K562 (cell line): Measurements from ENCODE around the gene PKD1L1. TPM values are rescaled to one million over a fixed set of nuclear protein-coding genes. Genes with fewer than 3 reads are reported as not detected.
A peak's percentile ranks its signal among the peaks of the same experiment; 100 is the strongest.

Source experiments
- ADNP ChIP-seq: fragments of 200-800 bp; sonication (Bioruptor generic); IDR thresholded peaks from 2 replicates; pipeline ENCODE4 v1.6.1; 2016; ENCODE audit warnings: missing genetic modification characterization, missing compliant biosample characterization
- BCL6 ChIP-seq: fragments of 250-450 bp; sonication (Bioruptor Pico); IDR thresholded peaks from 2 replicates; pipeline ENCODE4 v1.4.0; 2020
- BDP1 ChIP-seq: IDR thresholded peaks from 3 replicates; pipeline ENCODE4 v1.6.1; 2011; ENCODE audit not compliant: insufficient read length, insufficient read depth
- CHCHD3 ChIP-seq: fragments of 250-450 bp; sonication (Bioruptor Pico); IDR thresholded peaks from 2 replicates; pipeline ENCODE4 v2.1.2; 2022; ENCODE audit warnings: mild to moderate bottlenecking
- ELF2 ChIP-seq: fragments of 250-450 bp; sonication (Bioruptor Pico); IDR thresholded peaks from 2 replicates; pipeline ENCODE4 v1.5.0; 2021; ENCODE audit warnings: mild to moderate bottlenecking
- EP300 ChIP-seq: IDR thresholded peaks from 2 replicates; pipeline ENCODE4 v1.6.1; 2012; ENCODE audit warnings: low read length, improper control_type of control experiment
- FOXA3 ChIP-seq, 2 experiments: fragments of 450-650 bp in 1 of 2; sonication (generic) in 1 of 2; formaldehyde crosslinking; IDR thresholded peaks in 1 of 2; conservative IDR thresholded peaks in 1 of 2; 2 replicates each; pipeline versions ENCODE4 v1.4.0 to v1.8.0; 2020 to 2022; ENCODE audit warnings: mild to moderate bottlenecking in 2 of 2, missing genetic modification reagents in 1 of 2
- GMEB1 ChIP-seq: fragments of 250-450 bp; sonication (Bioruptor Pico); IDR thresholded peaks from 2 replicates; pipeline ENCODE4 v1.4.0; 2020; ENCODE audit warnings: mild to moderate bottlenecking
- HEY1 ChIP-seq: fragments of 250-450 bp; sonication (Bioruptor Pico); IDR thresholded peaks from 2 replicates; pipeline ENCODE4 v1.5.0; 2020; ENCODE audit warnings: mild to moderate bottlenecking, moderate library complexity, borderline replicate concordance
- KLF10 ChIP-seq: fragments of 250-450 bp; sonication (Bioruptor Pico); IDR thresholded peaks from 2 replicates; pipeline ENCODE4 v1.6.1; 2021; ENCODE audit warnings: matching md5 sums
- MCM5 ChIP-seq: fragments of 450-650 bp; IDR thresholded peaks from 2 replicates; pipeline ENCODE4 v1.6.1; 2016; ENCODE audit warnings: low read depth
- MEIS2 ChIP-seq: fragments of 450-650 bp; IDR thresholded peaks from 2 replicates; pipeline ENCODE4 v1.6.1; 2014; ENCODE audit warnings: mild to moderate bottlenecking; ENCODE audit not compliant: partially characterized antibody
- NKRF ChIP-seq: fragments of 450-650 bp; IDR thresholded peaks from 2 replicates; pipeline ENCODE4 v1.6.1; 2016; ENCODE audit warnings: borderline replicate concordance
- PHB2 ChIP-seq: fragments of 450-650 bp; IDR thresholded peaks from 2 replicates; pipeline ENCODE4 v1.6.1; 2017; ENCODE audit warnings: low read depth
- POLR2A ChIP-seq: fragments of 450-650 bp; conservative IDR thresholded peaks from 2 replicates; pipeline ENCODE4 v1.6.1; 2016
- SRSF7 ChIP-seq: fragments of 200-400 bp; formaldehyde crosslinking; optimal IDR thresholded peaks from 2 replicates; pipeline ENCODE3; 2017; ENCODE audit warnings: mild to moderate bottlenecking, low read depth, low read length
- STAT5B ChIP-seq: fragments of 250-450 bp; sonication (Bioruptor Pico); IDR thresholded peaks from 2 replicates; pipeline ENCODE4 v1.8.0; 2021; ENCODE audit warnings: mild to moderate bottlenecking, inconsistent platforms
- TAF7 ChIP-seq: fragments of 450-650 bp; IDR thresholded peaks from 2 replicates; pipeline ENCODE4 v1.6.1; 2016; ENCODE audit warnings: missing genetic modification characterization, missing compliant biosample characterization
- THAP12 ChIP-seq: fragments of 250-450 bp; sonication (Bioruptor Pico); IDR thresholded peaks from 2 replicates; pipeline ENCODE4 v1.9.0; 2021; ENCODE audit warnings: mild to moderate bottlenecking, inconsistent platforms
- XRCC3 ChIP-seq: fragments of 450-650 bp; IDR thresholded peaks from 2 replicates; pipeline ENCODE4 v1.6.1; 2017; ENCODE audit warnings: mild to moderate bottlenecking, moderate library complexity
- ZC3H8 ChIP-seq: fragments of 450-650 bp; IDR thresholded peaks from 2 replicates; pipeline ENCODE4 v1.6.1; 2017
- ZKSCAN1 ChIP-seq: fragments of 150-350 bp; IDR thresholded peaks from 2 replicates; pipeline ENCODE4 v1.6.1; 2016; ENCODE audit warnings: low read depth, low read length
- ZNF140 ChIP-seq: fragments of 250-450 bp; sonication (Bioruptor Pico); IDR thresholded peaks from 2 replicates; pipeline ENCODE4 v1.8.0; 2021; ENCODE audit warnings: moderate library complexity, mild to moderate bottlenecking, inconsistent platforms
- ZNF175 ChIP-seq: fragments of 200-800 bp; sonication (Bioruptor generic); IDR thresholded peaks from 2 replicates; pipeline ENCODE4 v1.6.1; 2016; ENCODE audit warnings: low read depth, mild to moderate bottlenecking, missing genetic modification characterization, missing compliant biosample characterization
- ZNF274 ChIP-seq: IDR thresholded peaks from 2 replicates; pipeline ENCODE4 v1.6.1; 2011; ENCODE audit warnings: low read depth, mild to moderate bottlenecking, low read length, moderate library complexity, borderline replicate concordance
- ZNF3 ChIP-seq: fragments of 250-450 bp; sonication (Bioruptor Pico); IDR thresholded peaks from 2 replicates; pipeline ENCODE4 v1.5.0; 2021; ENCODE audit warnings: mild to moderate bottlenecking, moderate library complexity
- ZNF561 ChIP-seq: fragments of 450-650 bp; formaldehyde crosslinking; conservative IDR thresholded peaks from 2 replicates; pipeline ENCODE4 v1.4.0; 2020; ENCODE audit warnings: mild to moderate bottlenecking, moderate library complexity
- polyA plus RNA-seq, 8 experiments: library from polyadenylated mRNA; depleted of rRNA in 4 of 8; stranded (reverse) in 5 of 8; unstranded in 3 of 8; fragments of >200 nt; fragmentation: Nextera tagmentation in 2 of 8; fragmentation: Illumina TruSeq in 1 of 8; extraction: Ambion mirVana in 2 of 8; extraction: Trizol in 1 of 8; gene quantifications; 2 replicates each; pipeline versions ENCODE4 v1.2.1 to v1.2.3, GENCODE V29; 2011 to 2014; ENCODE audit warnings: inconsistent platforms in 1 of 8, missing spikeins in 1 of 8
- total RNA-seq, 7 experiments: library from RNA; depleted of rRNA in 6 of 7; stranded (reverse); fragments of >200 nt in 6 of 7; fragmentation: Illumina TruSeq in 2 of 7; extraction: Trizol in 2 of 7; gene quantifications; 2 replicates each; pipeline versions ENCODE4 v1.2.1 to v1.2.3, GENCODE V29; 2011 to 2021; ENCODE audit warnings: low replicate concordance in 1 of 7

The PKD1L1 gene
- total and polyA plus RNA-seq, 9 of the 15 experiments (the other 6 are each of a cell fraction or from before 2014, with no cell fraction given), result 0.01 to 0.02 TPM; not detected in 7

- peak; percentile 48; the same call in 1 of the 2 replicates for TF ChIP-seq THAP12 (CRISPR knock-in tag)
- TF ChIP-seq ZNF561 (CRISPR knock-in tag), result no peak
- no peak for TF ChIP-seq FOXA3 (CRISPR knock-in tag; conservative IDR thresholded peaks at IDR 0.05 in 1 of 2, IDR thresholded peaks at IDR 0.05 in 1 of 2)
- TF ChIP-seq KLF10 (CRISPR knock-in tag), result no peak
- TF ChIP-seq ELF2, result peak; percentile 63
- TF ChIP-seq ADNP (tag), result no peak
- TF ChIP-seq ZNF3 (CRISPR knock-in tag), result no peak
- no peak for TF ChIP-seq ZC3H8
- peak; percentile 52; the same call in 1 of the 2 replicates for TF ChIP-seq GMEB1 (CRISPR knock-in tag)
- no peak for TF ChIP-seq HEY1
- no peak for TF ChIP-seq BCL6
- peak; percentile 95 for TF ChIP-seq POLR2A
- no peak for TF ChIP-seq STAT5B (CRISPR knock-in tag)
- 0 out of 2 replicates have a peak, but pooled peaks have one; percentile 32 for TF ChIP-seq ZNF175 (CRISPR knock-in tag)
- no peak for TF ChIP-seq NKRF
- 0 out of 2 replicates have a peak, but pooled peaks have one; percentile 75 for TF ChIP-seq ZKSCAN1
- no peak for TF ChIP-seq BDP1
- no peak for TF ChIP-seq XRCC3
- TF ChIP-seq PHB2, result no peak
- TF ChIP-seq TAF7 (tag), result peak; percentile 90
- TF ChIP-seq MCM5, result no peak
- TF ChIP-seq SRSF7, result no peak
- no peak for TF ChIP-seq CHCHD3 (CRISPR knock-in tag)
- TF ChIP-seq ZNF274, result no peak
- TF ChIP-seq MEIS2, result no peak
- 0 out of 2 replicates have a peak, but pooled peaks have one; percentile 43 for TF ChIP-seq EP300
- TF ChIP-seq ZNF140 (CRISPR knock-in tag), result no peak
Measured at GRCh38 chr7:47979145-47979831, 31.0 kb upstream of the PKD1L1 start, which contains the start of gene HUS1 (continued).
